Kidney (tissue), 14 donors: ENCODE measurements around the gene PCYT1A. TPM values are rescaled to one million over a fixed set of nuclear protein-coding genes. Genes with fewer than 3 reads are reported as not detected.
A peak's percentile ranks its signal among the peaks of the same experiment; 100 is the strongest.

Experiments used
- DNase-seq, 5 donors: peaks; one replicate each; pipeline ENCODE4 v3.0.0-alpha.2; 2013 to 2020
- FAIRE-seq: peaks from 2 replicates; lab custom pipeline; 2012; peaks lifted over from hg19 to GRCh38; lab: Jason Lieb, UNC
- H3K27ac ChIP-seq, 2 donors: one replicate each; pipeline ENCODE4 v1.7.0; 2013; ENCODE audit warnings: low read depth in 2 of 2, low read length in 2 of 2, inconsistent platforms in 1 of 2
- H3K27me3 ChIP-seq: one replicate; pipeline ENCODE4 v1.7.1; 2013; ENCODE audit warnings: low read length, inconsistent platforms; ENCODE audit not compliant: control insufficient read depth, insufficient read depth
- H3K36me3 ChIP-seq, 3 donors: one replicate each; pipeline versions ENCODE4 v1.7.0 to v1.7.1; 2013; ENCODE audit warnings: low read length in 3 of 3, control low read depth in 1 of 3, inconsistent platforms in 1 of 3; ENCODE audit not compliant: insufficient read depth in 3 of 3, control insufficient read depth in 2 of 3
- H3K4me1 ChIP-seq, 3 donors: one replicate each; pipeline versions ENCODE4 v1.7.0 to v1.7.1; 2013; ENCODE audit warnings: low read length in 3 of 3, inconsistent platforms in 1 of 3, low read depth in 1 of 3; ENCODE audit not compliant: control insufficient read depth in 2 of 3, insufficient read depth in 2 of 3
- H3K4me3 ChIP-seq, 3 donors: one replicate each; pipeline versions ENCODE4 v1.7.0 to v1.8.1; 2013; ENCODE audit warnings: low read length in 3 of 3, control low read depth in 1 of 3, inconsistent platforms in 1 of 3
- H3K9ac ChIP-seq, 3 donors: one replicate each; pipeline versions ENCODE4 v1.7.0 to v1.7.1; 2013; ENCODE audit warnings: low read length in 3 of 3, control low read depth in 1 of 3, inconsistent platforms in 1 of 3
- H3K9me3 ChIP-seq, 3 donors: one replicate each; pipeline versions ENCODE4 v1.7.0 to v1.7.1; 2013; ENCODE audit warnings: low read length in 3 of 3, control low read depth in 1 of 3, inconsistent platforms in 1 of 3; ENCODE audit not compliant: control insufficient read depth in 2 of 3, insufficient read depth in 1 of 3
- CTCF ChIP-seq: IDR thresholded peaks from 3 replicates; pipeline ENCODE4 v1.5.1; 2012; ENCODE audit warnings: mild to moderate bottlenecking, moderate library complexity, borderline replicate concordance; ENCODE audit not compliant: insufficient read depth; ENCODE audit errors: extremely low read depth
- intact Hi-C: fragments of 100-400 bp; cut with DNase I; formaldehyde crosslinking; loops from one replicate; pipeline ENCODE4 v1.11.1; 2022
- polyA plus RNA-seq: library from polyadenylated mRNA; stranded (reverse); fragments of 350-450 nt; fragmentation: Illumina TruSeq; extraction: RNeasy Lipid Tissue Mini Kit (QIAGEN cat#74804); gene quantifications from one replicate; pipeline ENCODE4 v1.2.3, GENCODE V29; 2014; ENCODE audit warnings: low read depth, low replicate concordance; ENCODE audit not compliant: insufficient read depth
- total RNA-seq: library from RNA; stranded (reverse); fragmentation: NEBNext Ultra II Directional; extraction: Animal tissue kit (Norgen Biotek cat#: 25700); gene quantifications from one replicate; pipeline ENCODE4 v1.2.1, GENCODE V29; 2021
- donor health status: control.
- donor health status: control.
- donor health status: control.
- donor health status: control.
- donor health status: control.
- donor health status: DM: yes; HTN: yes; CAD: no.
- donor health status: Normal renal cell carcinoma (clear cell type).

Gene PCYT1A
- total and polyA plus RNA-seq, 2 donors from 2014 or later, result 19.6 to 57.6 TPM

GRCh38 chr3:196194542-196194915 is 93.0 kb downstream of the PCYT1A start:
- Histone ChIP-seq H3K9me3 (no peaks in the 10 kb centered on the region), H3K4me3 (no peak overlapping the region), H3K27me3 (no peaks in the 10 kb centered on the region), H3K27ac (no peak overlapping the region), H3K9ac (no peak overlapping the region), H3K4me1 (peaks cover 0 to 6% (median 0%) of the 10 kb centered on the region in 3 donors), H3K36me3 (no peaks in the 10 kb centered on the region)
- FAIRE-seq (no peak), DNase-seq (peak in 1 of 5 donors; percentile 67)
- TF ChIP-seq CTCF, result no peak
- intact Hi-C loops, result no loop called here

GRCh38 chr3:196193736-196194541 is 93.6 kb downstream of the PCYT1A start:
- DNase-seq, result peak in 1 of 5 donors; percentile 79
- peaks cover 0 to 6% (median 0%) of the 10 kb centered on the region in 3 donors for H3K4me1 ChIP-seq
- H3K36me3 ChIP-seq, result no peaks in the 10 kb centered on the region
- TF ChIP-seq CTCF, result no peak
- H3K4me3 ChIP-seq, result no peak overlapping the region
- no peaks in the 10 kb centered on the region for H3K27me3 ChIP-seq
- FAIRE-seq, result no peak
- intact Hi-C loops, result no loop called here
- H3K9ac ChIP-seq, result no peak overlapping the region
- no peak overlapping the region for H3K27ac ChIP-seq
- no peaks in the 10 kb centered on the region for H3K9me3 ChIP-seq

GRCh38 chr3:196193133-196193735 is 94.3 kb downstream of the PCYT1A start:
- TF ChIP-seq CTCF, result no peak
- no peaks in the 10 kb centered on the region for H3K9me3 ChIP-seq
- intact Hi-C loops, result no loop called here
- H3K36me3 ChIP-seq, result no peaks in the 10 kb centered on the region
- DNase-seq (peak in 1 of 5 donors; percentile 65), FAIRE-seq (no peak)
- H3K4me1 ChIP-seq, result peaks cover 0 to 6% (median 0%) of the 10 kb centered on the region in 3 donors
- H3K27ac ChIP-seq, result no peak overlapping the region
- H3K27me3 ChIP-seq, result no peaks in the 10 kb centered on the region
- no peak overlapping the region for H3K4me3 ChIP-seq
- no peak overlapping the region for H3K9ac ChIP-seq
